ENCODE data around the gene STMND1. TPM values are rescaled to one million over a fixed set of nuclear protein-coding genes. Genes with fewer than 3 reads are reported as not detected.

The STMND1 gene
- not detected for total RNA-seq
- polyA plus RNA-seq = not detected

GRCh38 chr6:17101422-17102257, at the start of gene STMND1:
STMND1 (plus strand) TSS chr6:17102050; CDS start chr6:17102258, 208 bp downstream.
- Mint-ChIP-seq H3K27me3 (peaks cover 32 to 42% of the 10 kb centered on the region in 2 donors), H3K27ac (peak within 1 kb of the TSS in 1 of 7 donors; percentile 26), H3K36me3 (no peaks in the 10 kb centered on the region), H3K4me1 (peaks cover 6 to 7% (median 7%) of the 10 kb centered on the region in 4 donors), H3K9me3 (peaks cover 0 to 1% (median 0%) of the 10 kb centered on the region in 8 donors), H3K4me3 (peak within 1 kb of the TSS; percentile 49 to 78 (median 66))
- Histone ChIP-seq H3K27ac (ENCODE audit: low read depth, low read length) (no peak within 1 kb of the TSS), H3K36me3 (ENCODE audit: insufficient read depth, low read length) (no peaks in the 10 kb centered on the region), H3K4me1 (ENCODE audit: insufficient read depth, low read length) (peaks cover 9% of the 10 kb centered on the region), H3K4me3 (ENCODE audit: low read length in 2 of 2) (no peak within 1 kb of the TSS), H3K27me3 (ENCODE audit: insufficient read depth, low read length) (peaks cover 9% of the 10 kb centered on the region), H3K9me3 (ENCODE audit: control insufficient read depth in 1 of 2, low read length in 2 of 2) (no peaks in the 10 kb centered on the region)
- CTCF ChIA-PET (ENCODE audit: partially characterized antibody) = no interaction called here
- POLR2A ChIA-PET (ENCODE audit: partially characterized antibody) = no interaction called here
- no peak for DNase-seq
- intact Hi-C loops (cut with micrococcal nuclease) = no loop called here

GRCh38 chr6:17054647-17055046, 47.2 kb upstream of the STMND1 start:
- no peak overlapping the region for H3K4me3 Mint-ChIP-seq

GRCh38 chr6:17057322-17057721, 44.5 kb upstream of the STMND1 start:
- H3K27ac Mint-ChIP-seq = no peak overlapping the region
- Histone ChIP-seq H3K27me3 (ENCODE audit: insufficient read depth, low read length) (no peaks in the 10 kb centered on the region), H3K4me1 (ENCODE audit: insufficient read depth, low read length) (no peaks in the 10 kb centered on the region), H3K9me3 (ENCODE audit: control insufficient read depth in 1 of 2, low read length in 2 of 2) (no peaks in the 10 kb centered on the region), H3K4me3 (ENCODE audit: low read length in 2 of 2) (no peak overlapping the region), H3K36me3 (ENCODE audit: insufficient read depth, low read length) (no peaks in the 10 kb centered on the region), H3K27ac (ENCODE audit: low read depth, low read length) (no peak overlapping the region)
- POLR2A ChIA-PET (ENCODE audit: partially characterized antibody) = no interaction called here
- H3K36me3 Mint-ChIP-seq = no peaks in the 10 kb centered on the region
- H3K27me3 Mint-ChIP-seq = peaks cover 12 to 27% of the 10 kb centered on the region in 2 donors
- no peak overlapping the region for H3K4me3 Mint-ChIP-seq
- H3K9me3 Mint-ChIP-seq = peaks cover 0 to 4% (median 0%) of the 10 kb centered on the region in 8 donors
- CTCF ChIA-PET (ENCODE audit: partially characterized antibody) = no interaction called here
- no peaks in the 10 kb centered on the region for H3K4me1 Mint-ChIP-seq
- no peak for DNase-seq
- intact Hi-C loops (cut with micrococcal nuclease) = no loop called here

More at GRCh38 chr6:17054647-17055046, 47.2 kb upstream of the STMND1 start:
- no peak overlapping the region for H3K27ac Mint-ChIP-seq
- Histone ChIP-seq H3K4me1 (ENCODE audit: insufficient read depth, low read length) (no peaks in the 10 kb centered on the region), H3K27ac (ENCODE audit: low read depth, low read length) (no peak overlapping the region), H3K36me3 (ENCODE audit: insufficient read depth, low read length) (no peaks in the 10 kb centered on the region), H3K4me3 (ENCODE audit: low read length in 2 of 2) (no peak overlapping the region), H3K9me3 (ENCODE audit: control insufficient read depth in 1 of 2, low read length in 2 of 2) (no peaks in the 10 kb centered on the region), H3K27me3 (ENCODE audit: insufficient read depth, low read length) (no peaks in the 10 kb centered on the region)
- H3K27me3 Mint-ChIP-seq = peaks cover 11 to 19% of the 10 kb centered on the region in 2 donors
- no peaks in the 10 kb centered on the region for H3K4me1 Mint-ChIP-seq
- intact Hi-C loops (cut with micrococcal nuclease) = no loop called here
- ChIA-PET POLR2A (ENCODE audit: partially characterized antibody) (no interaction called here), CTCF (ENCODE audit: partially characterized antibody) (no interaction called here)
- no peak for DNase-seq
- no peaks in the 10 kb centered on the region for H3K36me3 Mint-ChIP-seq
- H3K9me3 Mint-ChIP-seq = peaks cover 0 to 4% (median 0%) of the 10 kb centered on the region in 8 donors

- Histone ChIP-seq H3K9me3 (ENCODE audit: control insufficient read depth in 1 of 2, low read length in 2 of 2) (no peaks in the 10 kb centered on the region), H3K4me1 (ENCODE audit: insufficient read depth, low read length) (no peaks in the 10 kb centered on the region), H3K27ac (ENCODE audit: low read depth, low read length) (no peak overlapping the region), H3K4me3 (ENCODE audit: low read length in 2 of 2) (no peak overlapping the region), H3K27me3 (ENCODE audit: insufficient read depth, low read length) (no peaks in the 10 kb centered on the region), H3K36me3 (ENCODE audit: insufficient read depth, low read length) (no peaks in the 10 kb centered on the region)
- Mint-ChIP-seq H3K36me3 (no peaks in the 10 kb centered on the region), H3K4me3 (no peak overlapping the region), H3K27me3 (peaks cover 11 to 24% of the 10 kb centered on the region in 2 donors), H3K9me3 (peaks cover 0 to 4% (median 0%) of the 10 kb centered on the region in 8 donors), H3K27ac (no peak overlapping the region), H3K4me1 (no peaks in the 10 kb centered on the region)
- ChIA-PET CTCF (ENCODE audit: partially characterized antibody) (no interaction called here), POLR2A (ENCODE audit: partially characterized antibody) (no interaction called here)
- intact Hi-C loops (cut with micrococcal nuclease) = no loop called here
- no peak for DNase-seq
Measured at GRCh38 chr6:17058550-17058949, 43.3 kb upstream of the STMND1 start.

- H3K27me3 ChIP-seq (ENCODE audit: insufficient read depth, low read length) = no peaks in the 10 kb centered on the region
- intact Hi-C loops (cut with micrococcal nuclease) = no loop called here
- H3K9me3 ChIP-seq (ENCODE audit: control insufficient read depth in 1 of 2, low read length in 2 of 2) = no peaks in the 10 kb centered on the region
- Mint-ChIP-seq H3K36me3 (no peaks in the 10 kb centered on the region), H3K27me3 (peaks cover 9 to 24% of the 10 kb centered on the region in 2 donors), H3K27ac (no peak overlapping the region), H3K4me3 (no peak overlapping the region), H3K4me1 (no peaks in the 10 kb centered on the region), H3K9me3 (peaks cover 0 to 4% (median 0%) of the 10 kb centered on the region in 8 donors)
- no peak overlapping the region for H3K4me3 ChIP-seq (ENCODE audit: low read length in 2 of 2)
- H3K27ac ChIP-seq (ENCODE audit: low read depth, low read length) = no peak overlapping the region
- CTCF ChIA-PET (ENCODE audit: partially characterized antibody) = no interaction called here
- no peaks in the 10 kb centered on the region for H3K36me3 ChIP-seq (ENCODE audit: insufficient read depth, low read length)
- POLR2A ChIA-PET (ENCODE audit: partially characterized antibody) = no interaction called here
- no peaks in the 10 kb centered on the region for H3K4me1 ChIP-seq (ENCODE audit: insufficient read depth, low read length)
- no peak for DNase-seq
Measured at GRCh38 chr6:17059022-17059421, 42.8 kb upstream of the STMND1 start.

- H3K4me3 Mint-ChIP-seq = no peak overlapping the region
- no peak overlapping the region for H3K27ac Mint-ChIP-seq
- H3K9me3 ChIP-seq (ENCODE audit: control insufficient read depth in 1 of 2, low read length in 2 of 2) = no peaks in the 10 kb centered on the region
- H3K9me3 Mint-ChIP-seq = peaks cover 0 to 4% (median 0%) of the 10 kb centered on the region in 8 donors
- no peak for DNase-seq
- H3K27me3 ChIP-seq (ENCODE audit: insufficient read depth, low read length) = no peaks in the 10 kb centered on the region
- no peaks in the 10 kb centered on the region for H3K36me3 ChIP-seq (ENCODE audit: insufficient read depth, low read length)
- H3K36me3 Mint-ChIP-seq = no peaks in the 10 kb centered on the region
- CTCF ChIA-PET (ENCODE audit: partially characterized antibody) = interaction anchor here (1.9 kb wide), 1 partner anchor 7 kb away, joined by 4 read pairs; no protein-coding TSS in a partner anchor
- intact Hi-C loops (cut with micrococcal nuclease) = no loop called here
- peaks cover 11 to 19% of the 10 kb centered on the region in 2 donors for H3K27me3 Mint-ChIP-seq
- H3K4me3 ChIP-seq (ENCODE audit: low read length in 2 of 2) = no peak overlapping the region
- H3K27ac ChIP-seq (ENCODE audit: low read depth, low read length) = no peak overlapping the region
- POLR2A ChIA-PET (ENCODE audit: partially characterized antibody) = no interaction called here
- no peaks in the 10 kb centered on the region for H3K4me1 ChIP-seq (ENCODE audit: insufficient read depth, low read length)
- H3K4me1 Mint-ChIP-seq = no peaks in the 10 kb centered on the region
Measured at GRCh38 chr6:17059850-17060249, 42.0 kb upstream of the STMND1 start.

GRCh38 chr6:17061097-17061496, 40.8 kb upstream of the STMND1 start:
- Histone ChIP-seq H3K27me3 (ENCODE audit: insufficient read depth, low read length) (no peaks in the 10 kb centered on the region), H3K27ac (ENCODE audit: low read depth, low read length) (no peak overlapping the region), H3K9me3 (ENCODE audit: control insufficient read depth in 1 of 2, low read length in 2 of 2) (no peaks in the 10 kb centered on the region), H3K4me1 (ENCODE audit: insufficient read depth, low read length) (no peaks in the 10 kb centered on the region), H3K4me3 (ENCODE audit: low read length in 2 of 2) (no peak overlapping the region), H3K36me3 (ENCODE audit: insufficient read depth, low read length) (no peaks in the 10 kb centered on the region)
- no peaks in the 10 kb centered on the region for H3K4me1 Mint-ChIP-seq
- H3K36me3 Mint-ChIP-seq = no peaks in the 10 kb centered on the region
- ChIA-PET POLR2A (ENCODE audit: partially characterized antibody) (no interaction called here), CTCF (ENCODE audit: partially characterized antibody) (interaction anchor here (1.9 kb wide), 1 partner anchor 9 kb away, joined by 4 read pairs; no protein-coding TSS in a partner anchor)
- H3K4me3 Mint-ChIP-seq = no peak overlapping the region
- DNase-seq = no peak
- intact Hi-C loops (cut with micrococcal nuclease) = no loop called here
- H3K27me3 Mint-ChIP-seq = peaks cover 13 to 18% of the 10 kb centered on the region in 2 donors
- H3K9me3 Mint-ChIP-seq = peaks cover 0 to 4% (median 0%) of the 10 kb centered on the region in 8 donors
- no peak overlapping the region for H3K27ac Mint-ChIP-seq

All from CD4-positive, alpha-beta memory T cell (primary cell).